ENCODE results near the gene STYXL1. TPM values are rescaled to one million over a fixed set of nuclear protein-coding genes. Genes with fewer than 3 reads are reported as not detected.

STYXL1 gene
- polyA plus RNA-seq, 3 donors = 64.6 to 79.8 (median 67.2) TPM

DNA sequence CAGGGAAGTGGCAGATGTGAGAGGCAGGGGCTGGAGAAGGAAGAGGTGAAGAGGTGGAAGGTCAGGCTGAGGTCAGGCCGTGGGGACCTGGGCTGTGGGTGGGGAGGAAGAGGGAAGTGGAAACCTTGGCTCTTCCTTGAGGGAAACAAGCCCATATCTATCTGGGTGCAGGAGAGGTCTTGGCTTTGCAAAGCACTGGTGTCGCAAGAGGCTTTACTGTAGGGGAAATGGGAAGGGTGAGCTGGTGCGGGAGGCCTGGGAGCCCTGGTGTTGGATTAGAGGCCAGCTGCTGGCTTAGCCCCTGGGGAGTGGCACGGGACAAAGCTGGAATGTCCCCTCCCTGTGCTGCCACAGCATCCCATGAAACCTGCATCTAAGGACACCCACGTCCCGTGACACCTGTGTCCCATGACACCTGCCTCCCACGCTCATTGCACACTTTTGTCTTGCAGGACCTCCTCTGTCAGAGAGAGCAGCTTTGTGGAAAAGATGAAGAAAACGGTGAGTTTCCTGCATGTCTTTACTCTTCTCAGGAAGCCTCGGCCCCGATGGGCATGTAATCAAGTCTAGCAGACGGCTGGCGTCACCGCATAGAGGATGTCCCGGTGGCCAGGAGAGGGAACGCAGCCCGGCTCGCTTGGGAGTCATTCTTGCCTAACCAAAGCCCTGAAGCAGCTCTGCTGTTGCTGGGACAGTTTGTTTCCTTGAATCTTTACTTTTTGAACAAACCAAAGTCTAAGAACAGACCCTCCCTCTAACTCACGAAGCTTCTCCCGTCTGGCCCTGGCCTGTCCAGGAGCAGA lies 75.6 kb downstream of the STYXL1 start:
- Histone ChIP-seq H2AFZ (ENCODE audit: insufficient read depth, low read depth, low read length, poor library complexity, severe bottlenecking) (no peak overlapping the region), H3K4me2 (replicated peaks; ENCODE audit: extremely low read depth, low read length, poor library complexity, severe bottlenecking) (peak overlapping the region; percentile 56), H3K4me3 (replicated peaks in 1 of 3; ENCODE audit: low read depth in 2 of 3, low read length in 3 of 3) (peak overlapping the region in 1 of 3 experiments; percentile 49), H3K79me2 (ENCODE audit: insufficient read depth, low read length) (no peaks in the 10 kb centered on the region), H3K27me3 (ENCODE audit: control insufficient read depth in 2 of 2, insufficient read depth in 2 of 2, low read length in 2 of 2) (no peaks in the 10 kb centered on the region), H3K4me1 (ENCODE audit: control insufficient read depth in 1 of 2, insufficient read depth in 2 of 2, low read length in 2 of 2) (peaks cover 29 to 30% of the 10 kb centered on the region in 2 donors), H3K9me3 (replicated peaks in 1 of 2; ENCODE audit: control insufficient read depth in 1 of 2, insufficient read depth in 1 of 2, low read length in 2 of 2) (no peaks in the 10 kb centered on the region), H3K9ac (ENCODE audit: insufficient read depth, low read length, poor library complexity, severe bottlenecking) (peak overlapping the region; percentile 16), H3K36me3 (replicated peaks in 1 of 2; ENCODE audit: control insufficient read depth in 1 of 2, insufficient read depth in 2 of 2, low read length in 2 of 2) (peaks cover 18 to 40% of the 10 kb centered on the region in 2 donors), H4K20me1 (ENCODE audit: insufficient read depth, low read length) (peaks cover 44% of the 10 kb centered on the region), H3K27ac (ENCODE audit: low read depth in 1 of 2, low read length in 2 of 2) (no peak overlapping the region)
- peak; percentile 49 to 60 (median 52) for DNase-seq
- peak overlapping the region; percentile 51 to 83 for H3K4me3 Mint-ChIP-seq
- H3K4me1 Mint-ChIP-seq = peaks cover 31% of the 10 kb centered on the region
- WGBS (ENCODE audit: insufficient coverage) = 32% methylated on average over 15 of the region's 19 CpGs
- intact Hi-C loops (cut with micrococcal nuclease) = loop anchor here in 1 of 2 donors (5.0 kb wide), 1 partner anchor 55 kb away; the partner anchor contains the start of gene POR
- peaks cover 50 to 70% of the 10 kb centered on the region in 2 donors for H3K36me3 Mint-ChIP-seq
- peak overlapping the region; percentile 70 to 87 (median 79) for H3K27ac Mint-ChIP-seq
- peaks cover 0 to 1% (median 0%) of the 10 kb centered on the region in 7 donors for H3K9me3 Mint-ChIP-seq
- TF ChIP-seq, protein P1, sequence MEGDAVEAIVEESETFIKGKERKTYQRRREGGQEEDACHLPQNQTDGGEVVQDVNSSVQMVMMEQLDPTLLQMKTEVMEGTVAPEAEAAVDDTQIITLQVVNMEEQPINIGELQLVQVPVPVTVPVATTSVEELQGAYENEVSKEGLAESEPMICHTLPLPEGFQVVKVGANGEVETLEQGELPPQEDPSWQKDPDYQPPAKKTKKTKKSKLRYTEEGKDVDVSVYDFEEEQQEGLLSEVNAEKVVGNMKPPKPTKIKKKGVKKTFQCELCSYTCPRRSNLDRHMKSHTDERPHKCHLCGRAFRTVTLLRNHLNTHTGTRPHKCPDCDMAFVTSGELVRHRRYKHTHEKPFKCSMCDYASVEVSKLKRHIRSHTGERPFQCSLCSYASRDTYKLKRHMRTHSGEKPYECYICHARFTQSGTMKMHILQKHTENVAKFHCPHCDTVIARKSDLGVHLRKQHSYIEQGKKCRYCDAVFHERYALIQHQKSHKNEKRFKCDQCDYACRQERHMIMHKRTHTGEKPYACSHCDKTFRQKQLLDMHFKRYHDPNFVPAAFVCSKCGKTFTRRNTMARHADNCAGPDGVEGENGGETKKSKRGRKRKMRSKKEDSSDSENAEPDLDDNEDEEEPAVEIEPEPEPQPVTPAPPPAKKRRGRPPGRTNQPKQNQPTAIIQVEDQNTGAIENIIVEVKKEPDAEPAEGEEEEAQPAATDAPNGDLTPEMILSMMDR (IDR thresholded peaks at IDR 0.05) = no peak
- peaks cover 0 to 2% (median 2%) of the 10 kb centered on the region in 3 donors for H3K27me3 Mint-ChIP-seq (ENCODE audit: low read depth in 3 of 3)

DNA sequence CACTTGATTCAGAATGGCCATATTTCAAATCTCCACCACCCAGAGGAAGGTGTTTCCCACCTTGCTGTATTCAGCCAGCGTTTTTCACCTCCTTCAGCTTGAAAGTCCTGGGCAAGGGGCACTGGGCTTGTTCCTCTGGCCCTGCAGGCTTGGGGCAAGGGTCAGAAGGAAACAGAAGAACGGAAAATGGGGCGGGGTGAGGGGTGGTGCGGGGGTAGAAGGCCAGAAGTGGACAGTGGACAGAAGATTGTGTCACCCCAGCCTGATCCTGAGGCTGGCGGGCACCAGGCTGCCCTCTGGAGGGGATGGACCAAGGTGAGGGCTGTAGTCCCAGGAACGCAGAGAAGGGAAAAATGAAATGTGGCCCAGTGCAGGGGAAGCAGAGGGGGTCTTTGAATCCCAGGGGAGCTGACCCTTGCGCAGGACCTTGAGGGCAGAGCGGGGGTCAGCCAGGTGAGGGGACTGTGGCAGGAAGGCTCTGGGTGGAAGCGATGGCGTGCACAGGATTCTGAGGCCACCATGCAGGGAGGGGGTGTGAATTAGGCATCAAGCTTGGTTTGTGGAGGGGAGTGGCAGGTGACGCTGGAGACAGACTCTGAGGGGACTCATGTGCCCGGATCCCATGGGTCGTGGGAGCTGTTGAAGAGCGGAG lies 76.4 kb downstream of the STYXL1 start:
- peaks cover 37% of the 10 kb centered on the region for H3K4me1 Mint-ChIP-seq
- peaks cover 33 to 35% of the 10 kb centered on the region in 2 donors for H3K4me1 ChIP-seq (ENCODE audit: control insufficient read depth in 1 of 2, insufficient read depth in 2 of 2, low read length in 2 of 2)
- H3K27me3 Mint-ChIP-seq (ENCODE audit: low read depth in 3 of 3) = peaks cover 0 to 2% (median 2%) of the 10 kb centered on the region in 3 donors
- H3K9me3 ChIP-seq (replicated peaks in 1 of 2; ENCODE audit: control insufficient read depth in 1 of 2, insufficient read depth in 1 of 2, low read length in 2 of 2) = no peaks in the 10 kb centered on the region
- peaks cover 50% of the 10 kb centered on the region for H4K20me1 ChIP-seq (ENCODE audit: insufficient read depth, low read length)
- peaks cover 15 to 36% of the 10 kb centered on the region in 2 donors for H3K36me3 ChIP-seq (replicated peaks in 1 of 2; ENCODE audit: control insufficient read depth in 1 of 2, insufficient read depth in 2 of 2, low read length in 2 of 2)
- TF ChIP-seq, protein P1 (IDR thresholded peaks at IDR 0.05) = no peak
- H3K4me3 ChIP-seq (replicated peaks in 1 of 3; ENCODE audit: low read depth in 2 of 3, low read length in 3 of 3) = peak overlapping the region in 1 of 3 experiments; percentile 49
- H3K36me3 Mint-ChIP-seq = peaks cover 52 to 73% of the 10 kb centered on the region in 2 donors
- H2AFZ ChIP-seq (ENCODE audit: insufficient read depth, low read depth, low read length, poor library complexity, severe bottlenecking) = no peak overlapping the region
- H3K27ac Mint-ChIP-seq = peak overlapping the region; percentile 70 to 87 (median 79)
- DNase-seq = no peak
- no peaks in the 10 kb centered on the region for H3K9me3 Mint-ChIP-seq
- no peaks in the 10 kb centered on the region for H3K79me2 ChIP-seq (ENCODE audit: insufficient read depth, low read length)
- no peak overlapping the region for H3K27ac ChIP-seq (ENCODE audit: low read depth in 1 of 2, low read length in 2 of 2)
- peak overlapping the region; percentile 16 for H3K9ac ChIP-seq (ENCODE audit: insufficient read depth, low read length, poor library complexity, severe bottlenecking)
- 79% methylated on average over 11 of the region's 14 CpGs for WGBS (ENCODE audit: insufficient coverage)
- peak overlapping the region; percentile 56 for H3K4me2 ChIP-seq (replicated peaks; ENCODE audit: extremely low read depth, low read length, poor library complexity, severe bottlenecking)
- H3K4me3 Mint-ChIP-seq = peak overlapping the region; percentile 51 to 83
- H3K27me3 ChIP-seq (ENCODE audit: control insufficient read depth in 2 of 2, insufficient read depth in 2 of 2, low read length in 2 of 2) = no peaks in the 10 kb centered on the region
- intact Hi-C loops (cut with micrococcal nuclease) = loop anchor here in 1 of 2 donors (5.0 kb wide), 1 partner anchor 54 kb away; the partner anchor contains the start of gene POR
